ENCODE measurements around the gene KRT34.
A peak's percentile ranks its signal among the peaks of the same experiment; 100 is the strongest.
"Not testable (repeated sequence)": the region's sequence is repeated elsewhere in the genome, so short reads cannot be mapped to it uniquely, and the experiment has no call there.

KRT34 gene

DNA sequence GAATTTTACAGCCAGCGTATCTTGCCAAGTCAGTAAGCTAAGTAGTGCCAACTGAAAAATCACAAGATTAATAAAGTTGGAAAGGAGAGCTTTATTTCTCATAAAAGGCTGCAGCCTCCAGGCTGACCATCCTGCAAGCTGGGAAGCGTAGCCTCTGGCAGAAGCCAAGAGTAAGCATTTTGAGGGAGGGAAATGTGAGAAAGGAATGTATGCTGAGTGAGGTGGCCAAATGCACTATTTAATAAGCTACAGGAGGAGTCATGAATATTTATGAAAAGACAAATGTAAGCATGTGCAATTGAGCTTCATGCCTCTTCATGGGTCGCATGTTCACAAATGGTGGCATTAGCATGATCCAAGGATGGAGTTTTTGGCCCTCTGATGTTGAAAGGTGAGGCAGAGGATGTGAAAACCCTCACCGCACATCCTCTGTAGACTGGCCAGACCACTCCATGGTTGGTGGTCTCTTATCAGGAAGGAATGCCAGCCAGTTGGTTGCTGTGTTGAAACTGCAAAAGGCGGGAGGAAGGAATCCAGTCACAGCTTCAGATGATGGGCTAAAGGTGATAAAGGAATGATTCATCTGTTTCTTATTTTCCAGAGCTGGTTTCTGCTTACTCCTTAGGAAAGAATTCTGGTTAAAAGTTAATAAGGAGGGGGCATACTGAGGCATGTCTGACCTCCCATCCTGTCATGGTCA is 21.7 kb downstream of the KRT34 start:
- DNase-seq = no peak

DNA sequence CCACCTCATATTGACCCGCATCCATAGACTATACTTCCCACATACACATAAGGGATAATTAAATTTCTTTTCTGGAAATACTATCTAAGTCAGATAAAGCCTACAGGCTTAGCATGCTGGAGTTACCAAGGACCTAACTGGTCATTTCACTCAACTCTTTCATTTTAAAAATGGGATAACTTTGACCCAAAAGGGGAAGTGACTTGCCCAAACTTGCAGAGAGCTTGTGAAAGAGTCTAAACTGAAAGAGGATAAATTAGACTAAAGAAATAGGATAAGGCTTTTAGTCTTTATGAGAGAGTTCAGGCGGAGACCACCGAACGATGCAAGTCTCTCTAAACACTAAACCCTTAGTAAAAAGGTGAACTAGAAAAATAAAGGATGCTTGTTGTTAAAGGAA is 27.6 kb downstream of the KRT34 start:
- DNase-seq = no peak

GRCh38 chr17:41352597-41353366 is 29.3 kb downstream of the KRT34 start:
- no peak for DNase-seq

GRCh38 chr17:41351177-41351576 is 30.9 kb downstream of the KRT34 start:
- no peak for DNase-seq

DNA sequence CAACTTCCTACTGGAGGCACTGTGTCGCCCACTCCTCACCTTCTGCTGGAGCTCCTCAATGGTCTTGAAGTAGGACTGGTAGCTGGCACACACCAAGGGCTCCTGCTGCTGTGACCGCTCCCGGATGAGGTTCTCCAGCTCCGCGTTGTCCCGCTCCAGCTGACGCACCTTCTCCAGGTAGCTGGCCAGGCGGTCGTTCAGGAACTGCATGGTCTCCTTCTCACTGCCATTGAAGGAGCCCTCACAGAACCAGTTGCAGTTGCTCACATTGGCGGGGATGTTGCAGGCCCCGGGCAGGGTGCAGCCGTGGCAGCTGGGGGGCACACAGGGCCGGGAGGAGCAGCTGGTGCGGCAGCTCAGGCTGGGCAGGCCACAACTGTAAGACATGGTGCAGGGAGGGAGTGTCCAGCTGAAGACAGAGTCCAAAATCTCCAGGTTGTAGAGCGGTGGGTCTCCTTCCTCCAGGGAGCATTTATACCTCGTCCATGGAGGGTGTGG is 31.7 kb downstream of the KRT34 start, which contains the start of gene KRT33A:
Gene KRT33A, minus strand, starts transcription at position 448 of the 498 bp plus-strand sequence. Its CDS starts 61 bp downstream, at position 387.
- DNase-seq = not testable (repeated sequence)

DNA sequence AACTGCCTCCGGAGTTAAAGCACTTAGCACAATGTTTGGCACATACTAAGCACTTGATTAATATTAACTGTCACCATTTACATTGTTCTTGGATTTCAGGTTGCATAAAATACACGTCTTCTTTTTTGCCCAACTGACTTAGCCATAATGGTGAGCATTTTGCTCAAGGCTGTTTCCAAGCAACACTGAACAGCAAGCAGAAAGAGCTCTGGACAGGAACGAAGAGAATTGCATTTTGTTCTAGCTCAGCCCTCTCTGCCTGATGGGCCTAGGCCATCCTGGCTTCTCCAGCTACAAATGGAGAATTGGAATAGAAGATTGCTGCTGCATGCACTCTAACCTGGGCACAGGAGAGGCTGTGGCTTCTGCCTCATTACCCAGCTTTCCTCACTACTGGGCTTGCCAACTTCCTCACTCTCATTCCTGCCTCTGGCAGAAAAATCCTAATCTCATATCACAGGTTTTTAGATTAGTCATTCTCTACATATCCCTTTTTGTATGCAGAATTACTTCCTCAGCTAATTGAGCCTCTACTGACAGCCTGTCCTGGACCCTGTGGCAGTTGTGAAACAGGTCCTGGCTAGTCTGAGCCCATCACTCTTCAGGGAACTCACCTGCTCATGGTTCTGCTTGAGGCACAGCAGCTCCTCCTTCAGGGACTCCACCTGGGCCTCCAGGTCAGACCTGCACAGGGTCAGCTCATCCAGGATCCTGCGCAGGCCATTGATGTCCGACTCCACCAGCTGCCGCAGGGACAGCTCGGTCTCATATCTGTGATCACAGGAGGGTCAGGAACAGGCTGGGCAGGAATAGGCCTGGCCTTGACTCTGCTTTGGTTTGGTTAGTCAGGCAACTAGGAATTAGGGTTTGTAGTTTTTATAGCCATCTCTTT is 34.0 kb downstream of the KRT34 start:
- no peak for DNase-seq

DNA sequence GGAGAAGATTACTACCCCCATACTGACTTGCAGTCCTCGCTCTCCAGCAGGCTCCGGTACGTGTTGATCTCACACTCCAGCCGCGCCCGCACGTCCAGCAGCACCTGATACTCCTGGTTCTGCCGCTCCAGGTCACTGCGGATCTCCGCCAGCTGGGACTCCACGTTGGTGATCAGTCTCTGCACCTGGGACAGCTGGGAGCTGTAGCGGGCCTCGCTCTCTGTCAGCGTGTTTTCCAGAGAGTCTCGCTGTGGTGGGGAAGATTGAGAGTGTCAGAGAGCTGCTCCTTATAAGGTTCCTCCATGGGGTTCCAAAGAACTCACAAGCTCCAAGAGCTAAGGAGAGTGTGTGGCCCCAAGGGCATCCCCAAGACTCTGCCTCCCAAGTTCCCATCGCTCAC is 35.7 kb downstream of the KRT34 start:
- DNase-seq = not testable (repeated sequence)

- no peak for DNase-seq
These were observed 36.1 kb downstream of the KRT34 start for GRCh38 chr17:41345992-41346391.

GRCh38 chr17:41343029-41343428 is 39.1 kb downstream of the KRT34 start:
- DNase-seq = no peak

GRCh38 chr17:41340934-41341861 is 40.9 kb downstream of the KRT34 start:
- peak in 2 of 4 experiments; percentile 24 to 37 for DNase-seq

GRCh38 chr17:41340494-41340893 is 41.6 kb downstream of the KRT34 start:
- DNase-seq = no peak

DNA sequence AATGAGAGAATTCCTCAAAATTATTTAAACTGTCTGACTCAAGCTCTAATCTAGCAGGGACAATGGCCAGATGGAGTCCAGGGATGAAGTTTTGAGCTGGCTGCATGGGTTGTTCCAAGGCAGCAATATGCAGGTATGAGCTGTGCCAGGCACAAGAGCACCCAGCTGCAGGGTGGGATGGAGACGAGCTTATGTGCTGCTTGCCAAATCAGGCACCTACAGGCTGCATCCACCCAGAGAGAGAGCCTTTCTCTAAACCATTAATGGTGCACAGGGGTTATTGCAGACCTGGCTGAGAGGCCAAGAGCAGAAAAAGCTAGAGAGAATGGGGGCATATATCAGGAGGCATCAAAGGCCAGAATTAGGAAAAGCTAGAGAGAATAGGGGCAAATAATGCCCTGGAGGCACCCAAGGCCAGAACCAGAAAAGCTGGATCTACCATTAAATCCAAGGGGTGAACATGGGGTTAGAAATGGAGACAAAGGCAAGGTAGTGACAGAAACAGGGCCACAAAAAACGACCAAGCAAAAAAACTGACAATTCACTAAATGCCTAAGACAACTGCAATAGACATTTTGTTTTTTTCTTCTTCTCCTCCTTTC is 42.4 kb downstream of the KRT34 start:
- DNase-seq = no peak

- DNase-seq = no peak
These were observed 43.1 kb downstream of the KRT34 start for GRCh38 chr17:41338961-41339485.

- DNase-seq = no peak
These were observed 46.4 kb downstream of the KRT34 start for GRCh38 chr17:41335747-41336146.

- DNase-seq = no peak
These were observed 47.5 kb downstream of the KRT34 start for GRCh38 chr17:41334385-41335305.

GRCh38 chr17:41333836-41334235 is 48.3 kb downstream of the KRT34 start:
- DNase-seq = no peak

- no peak for DNase-seq
These were observed 49.0 kb downstream of the KRT34 start for GRCh38 chr17:41333098-41333497.

DNA sequence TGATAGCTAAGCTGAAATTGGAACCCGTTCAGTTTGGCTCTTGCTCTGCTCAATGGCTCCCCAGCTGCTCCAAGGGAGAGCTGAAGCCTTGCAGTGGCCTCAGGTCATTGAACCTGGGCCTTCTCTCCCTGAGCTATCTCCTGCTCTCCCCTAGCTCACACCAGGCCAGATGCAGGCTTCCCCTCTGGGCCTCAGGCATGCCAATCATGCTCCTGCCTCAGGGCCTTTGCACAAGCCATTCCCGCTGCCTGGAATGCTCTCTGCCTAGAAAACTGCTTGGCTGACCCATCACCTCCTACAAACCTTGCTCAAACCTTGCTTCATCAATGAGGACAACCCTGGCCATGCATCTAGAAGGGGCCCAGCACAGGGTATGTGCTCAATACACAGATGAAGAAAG is 49.9 kb downstream of the KRT34 start:
- DNase-seq = no peak

- no peak for DNase-seq
These were observed 50.5 kb downstream of the KRT34 start for GRCh38 chr17:41331606-41332005.
